ENCODE data around the gene CPEB2.

Gene CPEB2

DNA sequence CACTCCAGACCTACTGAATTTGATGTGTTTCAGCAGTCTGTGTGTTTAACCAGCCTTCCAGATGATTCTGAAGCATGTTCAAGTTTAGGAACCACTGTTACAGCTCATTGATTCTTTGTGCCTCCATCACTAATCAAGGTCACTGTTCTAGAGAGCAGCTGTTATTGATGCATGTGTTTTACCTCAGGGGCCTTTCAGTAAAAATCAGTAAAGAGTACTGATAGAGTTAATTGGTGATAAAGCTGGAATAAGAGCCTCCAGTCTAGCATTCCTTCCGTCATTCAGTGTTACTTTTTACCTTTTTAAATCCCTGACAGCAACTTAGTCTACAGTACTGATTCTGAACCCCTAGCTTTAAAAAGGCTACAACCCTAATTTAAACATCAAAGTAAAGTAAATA is 12.9 kb downstream of the CPEB2 start:
- TF ChIP-seq JUND (IDR thresholded peaks at IDR 0.05; ENCODE audit: low read depth), result no peak
- no peak for DNase-seq (ENCODE audit: low read depth in 1 of 2, low spot score in 1 of 2)
- in situ Hi-C loops (cut with HindIII; ENCODE audit: low pct_unique_long_range_greater_than_20kb, low sequenced_read_pairs), result no loop called here

DNA sequence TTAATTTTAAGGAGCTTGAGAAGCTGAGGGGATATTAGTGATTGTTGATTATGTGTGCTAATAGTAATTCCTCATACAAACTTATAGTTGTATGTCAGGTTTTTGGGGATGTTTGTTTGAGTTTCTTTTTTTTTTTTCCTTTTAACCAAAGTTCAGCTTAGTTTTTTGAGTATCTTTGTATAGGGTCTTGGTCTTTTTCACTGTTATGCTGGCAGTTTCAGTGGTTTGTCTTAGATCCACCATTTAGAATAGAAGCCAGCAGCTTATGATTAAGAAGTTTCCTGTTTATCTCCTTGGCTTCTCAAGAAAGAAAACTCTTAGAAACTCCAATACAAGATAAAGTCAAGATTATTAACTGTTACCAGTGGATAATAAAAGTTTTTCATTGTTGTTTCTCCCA is 16.1 kb downstream of the CPEB2 start:
- DNase-seq (ENCODE audit: low read depth in 1 of 2, low spot score in 1 of 2), result no peak
- in situ Hi-C loops (cut with HindIII; ENCODE audit: low pct_unique_long_range_greater_than_20kb, low sequenced_read_pairs), result no loop called here
- no peak for TF ChIP-seq JUND (IDR thresholded peaks at IDR 0.05; ENCODE audit: low read depth)

GRCh38 chr4:15020502-15021286 is 18.4 kb downstream of the CPEB2 start:
- DNase-seq (ENCODE audit: low read depth in 1 of 2, low spot score in 1 of 2), result no peak
- no peak for TF ChIP-seq JUND (IDR thresholded peaks at IDR 0.05; ENCODE audit: low read depth)
- in situ Hi-C loops (cut with HindIII; ENCODE audit: low pct_unique_long_range_greater_than_20kb, low sequenced_read_pairs), result no loop called here

DNA sequence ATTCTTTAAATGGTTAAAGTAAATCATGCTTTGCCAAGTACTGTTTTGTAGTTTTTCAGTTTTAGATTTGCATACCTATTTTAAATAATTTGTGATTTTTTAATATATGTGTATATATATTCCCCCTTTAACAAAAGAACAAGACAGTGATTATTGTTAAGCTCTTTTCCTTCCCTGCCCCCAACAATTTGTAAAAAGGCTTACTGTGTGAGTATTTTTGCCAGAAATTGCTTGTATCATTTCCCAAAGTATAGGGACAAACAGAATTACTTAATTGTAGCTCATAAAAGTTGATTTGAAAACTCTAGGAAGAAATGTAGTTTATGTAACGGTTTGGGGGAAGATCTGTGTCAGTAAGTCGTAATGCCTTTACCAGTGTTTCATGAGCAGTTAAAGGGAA is 19.0 kb downstream of the CPEB2 start:
- in situ Hi-C loops (cut with HindIII; ENCODE audit: low pct_unique_long_range_greater_than_20kb, low sequenced_read_pairs), result no loop called here
- DNase-seq (ENCODE audit: low read depth in 1 of 2, low spot score in 1 of 2), result no peak
- no peak for TF ChIP-seq JUND (IDR thresholded peaks at IDR 0.05; ENCODE audit: low read depth)

GRCh38 chr4:15021946-15022345 is 19.7 kb downstream of the CPEB2 start:
- TF ChIP-seq JUND (IDR thresholded peaks at IDR 0.05; ENCODE audit: low read depth), result no peak
- no peak for DNase-seq (ENCODE audit: low read depth in 1 of 2, low spot score in 1 of 2)
- in situ Hi-C loops (cut with HindIII; ENCODE audit: low pct_unique_long_range_greater_than_20kb, low sequenced_read_pairs), result no loop called here

DNA sequence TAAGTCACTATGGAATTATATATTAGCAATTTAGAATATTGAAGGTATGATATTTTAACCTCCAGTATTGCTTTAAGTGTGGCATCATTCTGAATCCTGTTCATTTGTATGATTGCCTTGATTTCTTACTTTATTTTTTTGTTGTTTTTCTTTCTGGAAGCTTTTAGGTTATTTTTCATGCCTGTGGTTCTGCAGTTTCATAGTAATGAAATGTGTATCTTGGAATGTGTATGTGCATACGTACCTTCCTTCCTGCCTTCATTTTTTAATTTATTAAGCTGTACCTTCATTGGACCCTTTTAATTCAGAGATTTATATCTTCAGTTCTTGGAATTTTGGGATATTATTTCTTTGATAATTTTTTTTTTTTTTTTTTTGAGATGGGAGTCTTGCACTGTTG is 22.1 kb downstream of the CPEB2 start:
- in situ Hi-C loops (cut with HindIII; ENCODE audit: low pct_unique_long_range_greater_than_20kb, low sequenced_read_pairs), result no loop called here
- no peak for TF ChIP-seq JUND (IDR thresholded peaks at IDR 0.05; ENCODE audit: low read depth)
- DNase-seq (ENCODE audit: low read depth in 1 of 2, low spot score in 1 of 2), result no peak

- TF ChIP-seq JUND (IDR thresholded peaks at IDR 0.05; ENCODE audit: low read depth), result no peak
- in situ Hi-C loops (cut with HindIII; ENCODE audit: low pct_unique_long_range_greater_than_20kb, low sequenced_read_pairs), result no loop called here
- DNase-seq (ENCODE audit: low read depth in 1 of 2, low spot score in 1 of 2), result no peak
Observed at GRCh38 chr4:15025693-15026092, 23.4 kb downstream of the CPEB2 start.

DNA sequence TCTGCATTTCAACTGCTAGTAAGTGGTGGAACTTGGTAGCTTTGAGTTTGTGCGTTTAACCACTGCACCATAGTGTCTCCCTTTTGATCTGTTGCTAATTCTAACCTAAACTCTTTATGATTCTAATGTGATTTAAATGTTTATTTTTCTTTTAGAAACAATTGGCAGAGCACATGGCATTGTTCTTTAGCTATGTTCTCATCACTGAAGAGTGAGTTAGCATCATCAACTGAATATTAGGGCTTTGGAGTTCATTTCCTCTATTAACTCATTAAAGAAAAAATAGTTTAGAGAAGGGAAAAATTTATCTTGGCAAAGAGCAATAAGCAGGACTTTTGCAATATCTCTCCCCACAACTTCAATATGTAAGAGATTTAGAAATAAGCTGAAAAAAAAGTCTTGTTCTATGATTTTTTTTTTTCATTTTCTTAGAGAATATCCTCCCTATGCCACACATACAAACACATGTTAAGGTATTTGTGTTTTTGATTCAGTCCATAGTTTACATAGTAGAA is 25.7 kb downstream of the CPEB2 start:
- DNase-seq (ENCODE audit: low read depth in 1 of 2, low spot score in 1 of 2), result no peak
- in situ Hi-C loops (cut with HindIII; ENCODE audit: low pct_unique_long_range_greater_than_20kb, low sequenced_read_pairs), result no loop called here
- TF ChIP-seq JUND (IDR thresholded peaks at IDR 0.05; ENCODE audit: low read depth), result no peak

- TF ChIP-seq JUND (IDR thresholded peaks at IDR 0.05; ENCODE audit: low read depth), result no peak
- DNase-seq (ENCODE audit: low read depth in 1 of 2, low spot score in 1 of 2), result no peak
- in situ Hi-C loops (cut with HindIII; ENCODE audit: low pct_unique_long_range_greater_than_20kb, low sequenced_read_pairs), result no loop called here
Observed at GRCh38 chr4:15031197-15031596, 28.9 kb downstream of the CPEB2 start.

- no peak for TF ChIP-seq JUND (IDR thresholded peaks at IDR 0.05; ENCODE audit: low read depth)
- no peak for DNase-seq (ENCODE audit: low read depth in 1 of 2, low spot score in 1 of 2)
- in situ Hi-C loops (cut with HindIII; ENCODE audit: low pct_unique_long_range_greater_than_20kb, low sequenced_read_pairs), result no loop called here
Observed at GRCh38 chr4:15031993-15032675, 29.9 kb downstream of the CPEB2 start.

DNA sequence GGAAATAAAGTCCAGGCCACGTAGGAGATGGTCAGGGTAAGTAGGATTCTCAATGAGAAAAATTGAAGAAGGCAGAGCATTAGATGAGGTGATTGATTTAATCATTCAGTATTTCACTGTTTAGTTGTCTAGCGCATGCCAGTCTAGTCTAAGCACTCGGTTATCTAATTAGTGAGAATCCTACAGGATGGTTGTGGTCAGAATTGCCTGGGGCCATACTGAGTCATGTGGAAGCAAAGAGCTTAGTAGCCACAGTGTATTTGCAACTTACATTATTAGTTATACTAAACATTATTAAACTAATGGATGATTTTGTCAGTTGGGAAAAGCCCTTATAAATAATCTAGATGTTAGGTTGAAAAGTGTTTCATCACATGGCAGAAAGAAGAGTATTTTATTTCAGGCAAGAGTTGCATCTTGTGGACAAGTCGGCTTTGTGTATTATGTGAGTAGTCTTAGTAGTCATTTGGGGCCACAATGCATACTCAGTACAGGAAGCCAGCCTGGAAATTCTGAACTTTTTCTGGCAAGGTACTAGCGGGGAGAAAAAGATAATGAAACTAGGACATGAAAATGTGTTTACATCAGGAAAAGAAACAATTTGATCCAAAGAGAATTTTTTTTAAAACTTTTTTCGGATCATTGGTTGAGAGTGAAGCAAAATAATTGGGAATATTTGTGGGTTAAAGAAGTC is 31.9 kb downstream of the CPEB2 start:
- in situ Hi-C loops (cut with HindIII; ENCODE audit: low pct_unique_long_range_greater_than_20kb, low sequenced_read_pairs), result no loop called here
- no peak for DNase-seq (ENCODE audit: low read depth in 1 of 2, low spot score in 1 of 2)

GRCh38 chr4:15035159-15035558 is 32.9 kb downstream of the CPEB2 start:
- no peak for DNase-seq (ENCODE audit: low read depth in 1 of 2, low spot score in 1 of 2)
- in situ Hi-C loops (cut with HindIII; ENCODE audit: low pct_unique_long_range_greater_than_20kb, low sequenced_read_pairs), result no loop called here
- TF ChIP-seq JUND (IDR thresholded peaks at IDR 0.05; ENCODE audit: low read depth), result no peak

More for the DNA sequence above, 31.9 kb downstream of the CPEB2 start:
- no peak for TF ChIP-seq JUND (IDR thresholded peaks at IDR 0.05; ENCODE audit: low read depth)

Measured in T47D (cell line).